Ovary (tissue), 3 donors: ENCODE results near the gene NLK.

Source experiments
- CTCF ChIP-seq, 3 donors: fragments of 450-650 bp in 2 of 3; fragments of 200-600 bp in 1 of 3; IDR thresholded peaks; one replicate each; pipeline versions ENCODE4 v1.5.1 to v1.8.0; 2016 to 2022; ENCODE audit warnings: antibody characterized with exemption in 3 of 3, mild to moderate bottlenecking in 1 of 3
- EP300 ChIP-seq: sonication (generic); formaldehyde crosslinking; IDR thresholded peaks from one replicate; pipeline ENCODE4 v1.6.1; 2017; ENCODE audit warnings: antibody characterized with exemption
- POLR2A ChIP-seq: fragments of 450-650 bp; IDR thresholded peaks from one replicate; pipeline ENCODE4 v1.6.1; 2017; ENCODE audit warnings: antibody characterized with exemption, mild to moderate bottlenecking, moderate library complexity
- donor health status: DM: no; HTN: no; CAD: no.

GRCh38 chr17:28030386-28030785, 12.1 kb upstream of the NLK start:
- TF ChIP-seq EP300: no peak
- TF ChIP-seq POLR2A: no peak
- no peak for TF ChIP-seq CTCF (IDR thresholded peaks at IDR 0.05)
